Measurements from ENCODE around the gene ARHGAP10.

The ARHGAP10 gene

GRCh38 chr4:147733716-147734344 lies 1.9 kb downstream of the ARHGAP10 start:
- Histone ChIP-seq H3K9ac (ENCODE audit: low read length) (no peak overlapping the region), H3K4me3 (ENCODE audit: low read depth, low read length) (peak overlapping the region; percentile 99), H3K4me1 (ENCODE audit: control insufficient read depth, insufficient read depth, low read length) (peaks cover 70% of the 10 kb centered on the region), H3K9me3 (ENCODE audit: control insufficient read depth, insufficient read depth, low read depth, low read length) (no peaks in the 10 kb centered on the region), H3K36me3 (ENCODE audit: control insufficient read depth, insufficient read depth, low read length) (no peaks in the 10 kb centered on the region), H3K27me3 (ENCODE audit: control insufficient read depth, insufficient read depth, low read length) (peaks cover 56% of the 10 kb centered on the region), H3K27ac (ENCODE audit: low read depth, low read length) (no peak overlapping the region)

GRCh38 chr4:147734496-147734895 lies 2.6 kb downstream of the ARHGAP10 start:
- H3K4me1 ChIP-seq (ENCODE audit: control insufficient read depth, insufficient read depth, low read length): peaks cover 75% of the 10 kb centered on the region
- peaks cover 49% of the 10 kb centered on the region for H3K27me3 ChIP-seq (ENCODE audit: control insufficient read depth, insufficient read depth, low read length)

GRCh38 chr4:147735413-147736301 lies 3.8 kb downstream of the ARHGAP10 start:
- H3K36me3 ChIP-seq (ENCODE audit: control insufficient read depth, insufficient read depth, low read length): no peaks in the 10 kb centered on the region
- H3K27ac ChIP-seq (ENCODE audit: low read depth, low read length): peak overlapping the region; percentile 68; the same call in 1 of the 2 replicates
- peaks cover 67% of the 10 kb centered on the region for H3K4me1 ChIP-seq (ENCODE audit: control insufficient read depth, insufficient read depth, low read length)
- no peaks in the 10 kb centered on the region for H3K9me3 ChIP-seq (ENCODE audit: control insufficient read depth, insufficient read depth, low read depth, low read length)
- H3K27me3 ChIP-seq (ENCODE audit: control insufficient read depth, insufficient read depth, low read length): peaks cover 38% of the 10 kb centered on the region
- H3K4me3 ChIP-seq (ENCODE audit: low read depth, low read length): no peak overlapping the region; the same call in 1 of the 2 replicates
- no peak overlapping the region for H3K9ac ChIP-seq (ENCODE audit: low read length)

More at GRCh38 chr4:147734496-147734895, 2.6 kb downstream of the ARHGAP10 start:
- Histone ChIP-seq H3K27ac (ENCODE audit: low read depth, low read length) (no peak overlapping the region), H3K9me3 (ENCODE audit: control insufficient read depth, insufficient read depth, low read depth, low read length) (no peaks in the 10 kb centered on the region), H3K36me3 (ENCODE audit: control insufficient read depth, insufficient read depth, low read length) (no peaks in the 10 kb centered on the region), H3K9ac (ENCODE audit: low read length) (no peak overlapping the region), H3K4me3 (ENCODE audit: low read depth, low read length) (peak overlapping the region; percentile 99; the same call in 1 of the 2 replicates)

GRCh38 chr4:147736458-147736857 lies 4.6 kb downstream of the ARHGAP10 start:
- H3K27me3 ChIP-seq (ENCODE audit: control insufficient read depth, insufficient read depth, low read length): peaks cover 31% of the 10 kb centered on the region
- no peaks in the 10 kb centered on the region for H3K9me3 ChIP-seq (ENCODE audit: control insufficient read depth, insufficient read depth, low read depth, low read length)
- no peaks in the 10 kb centered on the region for H3K36me3 ChIP-seq (ENCODE audit: control insufficient read depth, insufficient read depth, low read length)
- H3K27ac ChIP-seq (ENCODE audit: low read depth, low read length): peak overlapping the region; percentile 68; the same call in 1 of the 2 replicates
- no peak overlapping the region for H3K9ac ChIP-seq (ENCODE audit: low read length)
- H3K4me3 ChIP-seq (ENCODE audit: low read depth, low read length): no peak overlapping the region
- H3K4me1 ChIP-seq (ENCODE audit: control insufficient read depth, insufficient read depth, low read length): peaks cover 66% of the 10 kb centered on the region

GRCh38 chr4:147737623-147738022 lies 5.7 kb downstream of the ARHGAP10 start:
- no peak overlapping the region; the same call in 1 of the 2 replicates for H3K27ac ChIP-seq (ENCODE audit: low read depth, low read length)
- peak overlapping the region; percentile 17; the same call in 1 of the 2 replicates for H3K4me3 ChIP-seq (ENCODE audit: low read depth, low read length)
- no peaks in the 10 kb centered on the region for H3K36me3 ChIP-seq (ENCODE audit: control insufficient read depth, insufficient read depth, low read length)
- H3K27me3 ChIP-seq (ENCODE audit: control insufficient read depth, insufficient read depth, low read length): peaks cover 26% of the 10 kb centered on the region
- H3K4me1 ChIP-seq (ENCODE audit: control insufficient read depth, insufficient read depth, low read length): peaks cover 73% of the 10 kb centered on the region
- no peak overlapping the region for H3K9ac ChIP-seq (ENCODE audit: low read length)
- H3K9me3 ChIP-seq (ENCODE audit: control insufficient read depth, insufficient read depth, low read depth, low read length): no peaks in the 10 kb centered on the region

GRCh38 chr4:147739239-147739823 lies 7.4 kb downstream of the ARHGAP10 start:
- Histone ChIP-seq H3K36me3 (ENCODE audit: control insufficient read depth, insufficient read depth, low read length) (no peaks in the 10 kb centered on the region), H3K27ac (ENCODE audit: low read depth, low read length) (no peak overlapping the region), H3K27me3 (ENCODE audit: control insufficient read depth, insufficient read depth, low read length) (peaks cover 9% of the 10 kb centered on the region), H3K4me1 (ENCODE audit: control insufficient read depth, insufficient read depth, low read length) (peaks cover 62% of the 10 kb centered on the region), H3K4me3 (ENCODE audit: low read depth, low read length) (no peak overlapping the region), H3K9ac (ENCODE audit: low read length) (no peak overlapping the region), H3K9me3 (ENCODE audit: control insufficient read depth, insufficient read depth, low read depth, low read length) (no peaks in the 10 kb centered on the region)

GRCh38 chr4:147740176-147740575 lies 8.3 kb downstream of the ARHGAP10 start:
- Histone ChIP-seq H3K27ac (ENCODE audit: low read depth, low read length) (no peak overlapping the region), H3K27me3 (ENCODE audit: control insufficient read depth, insufficient read depth, low read length) (peaks cover 4% of the 10 kb centered on the region; the same call in 1 of the 2 replicates), H3K9me3 (ENCODE audit: control insufficient read depth, insufficient read depth, low read depth, low read length) (no peaks in the 10 kb centered on the region), H3K4me1 (ENCODE audit: control insufficient read depth, insufficient read depth, low read length) (peaks cover 56% of the 10 kb centered on the region), H3K4me3 (ENCODE audit: low read depth, low read length) (no peak overlapping the region), H3K36me3 (ENCODE audit: control insufficient read depth, insufficient read depth, low read length) (no peaks in the 10 kb centered on the region), H3K9ac (ENCODE audit: low read length) (no peak overlapping the region)

- Histone ChIP-seq H3K27ac (ENCODE audit: low read depth, low read length) (no peak overlapping the region), H3K9me3 (ENCODE audit: control insufficient read depth, insufficient read depth, low read depth, low read length) (no peaks in the 10 kb centered on the region), H3K4me1 (ENCODE audit: control insufficient read depth, insufficient read depth, low read length) (peaks cover 45% of the 10 kb centered on the region), H3K27me3 (ENCODE audit: control insufficient read depth, insufficient read depth, low read length) (no peaks in the 10 kb centered on the region), H3K4me3 (ENCODE audit: low read depth, low read length) (no peak overlapping the region), H3K9ac (ENCODE audit: low read length) (no peak overlapping the region), H3K36me3 (ENCODE audit: control insufficient read depth, insufficient read depth, low read length) (no peaks in the 10 kb centered on the region)
Observed at GRCh38 chr4:147741190-147741788, 9.4 kb downstream of the ARHGAP10 start.

- Histone ChIP-seq H3K36me3 (ENCODE audit: control insufficient read depth, insufficient read depth, low read length) (no peaks in the 10 kb centered on the region), H3K9ac (ENCODE audit: low read length) (no peak overlapping the region), H3K4me3 (ENCODE audit: low read depth, low read length) (no peak overlapping the region), H3K9me3 (ENCODE audit: control insufficient read depth, insufficient read depth, low read depth, low read length) (no peaks in the 10 kb centered on the region), H3K27me3 (ENCODE audit: control insufficient read depth, insufficient read depth, low read length) (no peaks in the 10 kb centered on the region), H3K27ac (ENCODE audit: low read depth, low read length) (no peak overlapping the region), H3K4me1 (ENCODE audit: control insufficient read depth, insufficient read depth, low read length) (peaks cover 14% of the 10 kb centered on the region)
Observed at GRCh38 chr4:147747787-147748454, 16.0 kb downstream of the ARHGAP10 start.

GRCh38 chr4:147749811-147750321 lies 18.0 kb downstream of the ARHGAP10 start:
- H3K27ac ChIP-seq (ENCODE audit: low read depth, low read length): no peak overlapping the region
- H3K36me3 ChIP-seq (ENCODE audit: control insufficient read depth, insufficient read depth, low read length): no peaks in the 10 kb centered on the region
- peaks cover 23% of the 10 kb centered on the region for H3K4me1 ChIP-seq (ENCODE audit: control insufficient read depth, insufficient read depth, low read length)
- H3K27me3 ChIP-seq (ENCODE audit: control insufficient read depth, insufficient read depth, low read length): no peaks in the 10 kb centered on the region
- no peak overlapping the region for H3K9ac ChIP-seq (ENCODE audit: low read length)
- no peak overlapping the region for H3K4me3 ChIP-seq (ENCODE audit: low read depth, low read length)
- H3K9me3 ChIP-seq (ENCODE audit: control insufficient read depth, insufficient read depth, low read depth, low read length): no peaks in the 10 kb centered on the region

Data from HUES6 (cell line).